IMR-90 (cell line): Measurements from ENCODE around the gene SPDEF. TPM values are rescaled to one million over a fixed set of nuclear protein-coding genes. Genes with fewer than 3 reads are reported as not detected.

Experiments used
- ATAC-seq: fragments of 200-7000 bp; cut with Tn5 transposase; 2 replicates; pipeline ENCODE4 v1.9.1; 2020; ENCODE audit warnings: low read depth, mild to moderate bottlenecking, moderate library complexity
- BruUV-seq: library from RNA; stranded (reverse); fragments of 400-500 nt; replicated peaks from 2 replicates; lab custom pipeline; 2021; lab: Mats Ljungman, UMichigan
- CTCF ChIA-PET: fragments of 300-600 bp; formaldehyde crosslinking; extraction: SDS; loops from one replicate; lab custom pipeline; 2021; ENCODE audit warnings: antibody characterized with exemption; lab: Yijun Ruan, JAX
- POLR2A ChIA-PET: fragments of 300-600 bp; sonication (Branson Sonifier 250); formaldehyde crosslinking; loops from one replicate; lab custom pipeline; 2022; ENCODE audit warnings: antibody characterized with exemption; ENCODE audit not compliant: unreplicated experiment; lab: Charles Lee
- DNase-seq: peaks from one replicate; pipeline ENCODE4 v3.0.0; 2013
- H2AFZ ChIP-seq: replicated peaks from 2 replicates; pipeline ENCODE3; 2013; ENCODE audit warnings: low read length, mild to moderate bottlenecking; ENCODE audit not compliant: poor library complexity
- H2AK5ac ChIP-seq: 2 replicates; pipeline ENCODE4 v1.6.1; 2013; ENCODE audit warnings: low read depth, low read length, inconsistent platforms
- H2AK9ac ChIP-seq: replicated peaks from 2 replicates; pipeline ENCODE3; 2013; ENCODE audit warnings: mild to moderate bottlenecking, low read depth, low read length, moderate library complexity; ENCODE audit not compliant: poor library complexity
- H2BK120ac ChIP-seq: 2 replicates; pipeline ENCODE4 v1.6.1; 2013; ENCODE audit warnings: low read depth, low read length, inconsistent platforms
- H2BK15ac ChIP-seq: 3 replicates; pipeline ENCODE4 v1.6.1; 2013; ENCODE audit warnings: low read depth, low read length, inconsistent platforms
- H2BK20ac ChIP-seq: 2 replicates; pipeline ENCODE4 v1.6.1; 2013; ENCODE audit warnings: low read depth, mild to moderate bottlenecking, inconsistent platforms, low read length, moderate library complexity
- H2BK5ac ChIP-seq: 2 replicates; pipeline ENCODE4 v1.6.1; 2013; ENCODE audit warnings: mild to moderate bottlenecking, low read depth, low read length, inconsistent platforms; ENCODE audit not compliant: poor library complexity, severe bottlenecking
- H3K14ac ChIP-seq: replicated peaks from 2 replicates; pipeline ENCODE4 v1.6.1; 2013; ENCODE audit warnings: low read depth, low read length, inconsistent platforms
- H3K18ac ChIP-seq: 2 replicates; pipeline ENCODE4 v1.6.1; 2013; ENCODE audit warnings: low read depth, low read length, control low read depth
- H3K23ac ChIP-seq: 2 replicates; pipeline ENCODE4 v1.6.1; 2013; ENCODE audit warnings: low read depth, low read length, inconsistent platforms
- H3K27ac ChIP-seq: 2 replicates; pipeline ENCODE4 v1.5.1; 2013; ENCODE audit warnings: mild to moderate bottlenecking, control low read depth, low read length; ENCODE audit not compliant: insufficient read depth
- H3K27me3 ChIP-seq: 2 replicates; pipeline ENCODE4 v1.6.1; 2013; ENCODE audit warnings: low read length; ENCODE audit not compliant: control insufficient read depth, insufficient read depth
- H3K36me3 ChIP-seq: 2 replicates; pipeline ENCODE4 v1.6.1; 2013; ENCODE audit warnings: low read length, mixed read lengths; ENCODE audit not compliant: control insufficient read depth, insufficient read depth
- H3K4ac ChIP-seq: 2 replicates; pipeline ENCODE4 v1.6.1; 2013; ENCODE audit warnings: low read depth, low read length, inconsistent platforms
- H3K4me1 ChIP-seq: 2 replicates; pipeline ENCODE4 v1.6.1; 2013; ENCODE audit warnings: low read length, mixed read lengths; ENCODE audit not compliant: control insufficient read depth, insufficient read depth
- H3K4me2 ChIP-seq: 2 replicates; pipeline ENCODE4 v1.6.1; 2013; ENCODE audit warnings: low read depth, mild to moderate bottlenecking, control low read depth, low read length, moderate library complexity
- H3K4me3 ChIP-seq: 2 replicates; pipeline ENCODE4 v1.5.1; 2013; ENCODE audit warnings: low read depth, mild to moderate bottlenecking, control low read depth, low read length, moderate library complexity; ENCODE audit not compliant: insufficient read depth
- H3K56ac ChIP-seq: 2 replicates; pipeline ENCODE4 v1.6.1; 2013; ENCODE audit warnings: low read length, inconsistent platforms; ENCODE audit not compliant: insufficient read depth; ENCODE audit errors: extremely low read depth
- H3K79me1 ChIP-seq, 2 experiments: 2 replicates each; pipeline ENCODE4 v1.6.1; 2013; ENCODE audit warnings: low read length in 2 of 2, inconsistent platforms in 1 of 2, low read depth in 1 of 2
- H3K9ac ChIP-seq: 2 replicates; pipeline ENCODE4 v1.6.1; 2013; ENCODE audit warnings: low read depth, low read length, control low read depth
- H3K9me1 ChIP-seq: 2 replicates; pipeline ENCODE4 v1.6.1; 2013; ENCODE audit warnings: low read length, inconsistent platforms; ENCODE audit not compliant: insufficient read depth
- H3K9me3 ChIP-seq: 2 replicates; pipeline ENCODE4 v1.6.1; 2013; ENCODE audit warnings: low read length; ENCODE audit not compliant: control insufficient read depth, insufficient read depth
- H4K20me1 ChIP-seq: 2 replicates; pipeline ENCODE4 v1.6.1; 2013; ENCODE audit warnings: low read length, inconsistent platforms; ENCODE audit not compliant: insufficient read depth
- H4K5ac ChIP-seq: 2 replicates; pipeline ENCODE4 v1.6.1; 2013; ENCODE audit warnings: mild to moderate bottlenecking, low read depth, low read length, control low read depth
- H4K8ac ChIP-seq, 2 experiments: 2 replicates each; pipeline ENCODE4 v1.6.1; 2013; ENCODE audit warnings: low read depth in 2 of 2, low read length in 2 of 2, control low read depth in 1 of 2, inconsistent platforms in 1 of 2
- H4K91ac ChIP-seq: 2 replicates; pipeline ENCODE4 v1.6.1; 2013; ENCODE audit warnings: low read depth, low read length, inconsistent platforms; ENCODE audit not compliant: insufficient read depth
- MAFK ChIP-seq: IDR thresholded peaks from 2 replicates; pipeline ENCODE4 v1.6.1; 2012; ENCODE audit warnings: low read depth, low read length, improper control_type of control experiment
- MAZ ChIP-seq: IDR thresholded peaks from 2 replicates; pipeline ENCODE4 v1.6.1; 2012; ENCODE audit warnings: low read depth, mild to moderate bottlenecking, low read length, improper control_type of control experiment, moderate library complexity, borderline replicate concordance
- NFE2L2 ChIP-seq: fragments of 150-350 bp; IDR thresholded peaks from 2 replicates; pipeline ENCODE4 v1.6.1; 2016; ENCODE audit warnings: low read depth, mild to moderate bottlenecking, low read length
- POLR2A ChIP-seq: IDR thresholded peaks from 2 replicates; pipeline ENCODE4 v1.6.1; 2012; ENCODE audit warnings: mild to moderate bottlenecking, low read depth, low read length
- RFX5 ChIP-seq: IDR thresholded peaks from 2 replicates; pipeline ENCODE4 v1.8.0; 2012; ENCODE audit warnings: low read depth, mild to moderate bottlenecking, low read length, moderate library complexity
- SMC3 ChIP-seq: fragments of 150-350 bp; IDR thresholded peaks from 2 replicates; pipeline ENCODE4 v1.6.1; 2016; ENCODE audit warnings: low read depth, mild to moderate bottlenecking, antibody characterized with exemption, low read length, moderate library complexity
- WGBS, 2 experiments: methylation state at CpG; one replicate each; pipeline versions ENCODE4 v1.1.5 to v1.1.7; 2013; ENCODE audit warnings: missing lambda C conversion rate in 2 of 2; ENCODE audit not compliant: insufficient read length in 1 of 2; ENCODE audit errors: extremely low coverage in 2 of 2; 5-methylcytosine and 5-hydroxymethylcytosine counted together
- dilution Hi-C: fragments of 300-500 bp; cut with HindIII; formaldehyde crosslinking; loops from one replicate; pipeline ENCODE4 v1.14.3; 2018; ENCODE audit warnings: low sequenced_read_pairs; ENCODE audit not compliant: unreplicated experiment
- in situ Hi-C: fragments of 300-500 bp; cut with MboI; formaldehyde crosslinking; loops from 3 replicates; pipeline ENCODE4 v1.14.3; 2019; ENCODE audit warnings: low sequenced_read_pairs, inconsistent platforms, mixed read lengths
- intact Hi-C: fragments of 100-400 bp; cut with micrococcal nuclease; formaldehyde crosslinking; loops from 2 replicates; pipeline ENCODE4 v1.10.0; 2022
- polyA plus RNA-seq, 3 experiments: library from polyadenylated mRNA; depleted of rRNA; stranded (reverse); fragments of >200 nt; gene quantifications; 2 replicates each; pipeline ENCODE4 v1.2.3, GENCODE V29; 2012; ENCODE audit warnings: low replicate concordance in 1 of 3
- total RNA-seq: library from RNA; depleted of rRNA; stranded (reverse); fragments of >200 nt; gene quantifications from 2 replicates; pipeline ENCODE4 v1.2.3, GENCODE V29; 2012

Gene SPDEF
- total and polyA plus RNA-seq, 2 of the 4 experiments (the other 2 are of a cell fraction), result 0.05 TPM; not detected in 1

- TF ChIP-seq SMC3, result no peak
Measured at GRCh38 chr6:34559651-34560365, 3.7 kb upstream of the SPDEF start (continued).

GRCh38 chr6:34558172-34558714 is 2.1 kb upstream of the SPDEF start:
- H3K18ac ChIP-seq, result no peak overlapping the region
- H3K23ac ChIP-seq, result no peak overlapping the region
- no peak overlapping the region for H2BK20ac ChIP-seq
- no peak overlapping the region for H2AK5ac ChIP-seq
- no peaks in the 10 kb centered on the region for H3K79me1 ChIP-seq
- H3K4me1 ChIP-seq, result peaks cover 6% of the 10 kb centered on the region
- H3K27ac ChIP-seq, result no peak overlapping the region
- H2BK15ac ChIP-seq, result no peak overlapping the region
- H3K14ac ChIP-seq, result no peak overlapping the region
- H3K4me2 ChIP-seq, result no peak overlapping the region
- no peak overlapping the region for H4K5ac ChIP-seq
- no peak overlapping the region for H3K4me3 ChIP-seq
- TF ChIP-seq RFX5, result no peak
- no peak for TF ChIP-seq MAZ
- TF ChIP-seq POLR2A, result no peak
- TF ChIP-seq MAFK, result no peak
- TF ChIP-seq NFE2L2, result no peak
- BruUV-seq, result no TSS peak
- no peak overlapping the region for H2BK120ac ChIP-seq
- H3K36me3 ChIP-seq, result no peaks in the 10 kb centered on the region
- dilution Hi-C loops (no loop called here), intact Hi-C loops (no loop called here), in situ Hi-C loops (no loop called here)
- POLR2A ChIA-PET, result no interaction called here
- WGBS, 2 experiments, result no CpG with 5 or more reads among the region's 4 CpGs
- H4K8ac ChIP-seq, result no peak overlapping the region
- H2AK9ac ChIP-seq, result no peak overlapping the region
- CTCF ChIA-PET, result interaction anchor here (0.9 kb wide), 1 partner anchor 12 kb away, joined by 3 read pairs; no protein-coding TSS in a partner anchor
- H3K27me3 ChIP-seq, result peaks cover 4% of the 10 kb centered on the region; the same call in 1 of the 2 replicates
- no peak overlapping the region for H4K91ac ChIP-seq
- no peak overlapping the region for H2AFZ ChIP-seq
- H4K20me1 ChIP-seq, result no peaks in the 10 kb centered on the region
- DNase-seq (no peak), ATAC-seq (no peak)
- H3K9me3 ChIP-seq, result peaks cover 4% of the 10 kb centered on the region; the same call in 1 of the 2 replicates
- no peak overlapping the region for H3K4ac ChIP-seq
- H3K9ac ChIP-seq, result no peak overlapping the region
- H3K9me1 ChIP-seq, result peaks cover 5% of the 10 kb centered on the region; the same call in 1 of the 2 replicates
- H3K56ac ChIP-seq, result no peak overlapping the region
- no peak overlapping the region for H2BK5ac ChIP-seq
